ENCODE measurements around the gene SIL1.

- TF ChIP-seq POLR2A (IDR thresholded peaks at IDR 0.05; ENCODE audit: low read length) (no peak), CTCF (IDR thresholded peaks at IDR 0.05) (no peak), KDM1A (IDR thresholded peaks at IDR 0.05; ENCODE audit: low read depth) (no peak), RAD21 (conservative IDR thresholded peaks at IDR 0.05 in 1 of 2, IDR thresholded peaks at IDR 0.05 in 1 of 2) (no peak), NFE2L2 (conservative IDR thresholded peaks at IDR 0.05; ENCODE audit: low read length) (no peak), RFX5 (IDR thresholded peaks at IDR 0.05) (no peak), USF2 (IDR thresholded peaks at IDR 0.05) (no peak), EP300 (IDR thresholded peaks at IDR 0.05) (no peak), FOSL2 (IDR thresholded peaks at IDR 0.05) (no peak), FOSL2 (CRISPR knock-in tag; IDR thresholded peaks at IDR 0.05) (no peak), RCOR1 (IDR thresholded peaks at IDR 0.05; ENCODE audit: low read depth, low read length) (no peak), HMGXB4 (CRISPR knock-in tag; IDR thresholded peaks at IDR 0.05; ENCODE audit: borderline replicate concordance) (no peak), CEBPB (IDR thresholded peaks at IDR 0.05) (no peak)
Observed at GRCh38 chr5:138950421-138951031, 247.6 kb downstream of the SIL1 start.

Measured in A549 (cell line).